Upper lobe of left lung (tissue), 4 donors: ENCODE results near the gene PDSS2.

Source experiments
- CTCF ChIP-seq, 6 experiments: fragments of 450-650 bp in 4 of 6; fragments of 200-600 bp in 2 of 6; sonication (generic) in 2 of 6; IDR thresholded peaks; one replicate each; pipeline ENCODE4 v1.5.1; 2016 to 2019; ENCODE audit warnings: antibody characterized with exemption in 6 of 6
- POLR2A ChIP-seq, 4 donors: fragments of 450-650 bp; IDR thresholded peaks; one replicate each; pipeline ENCODE4 v1.5.1; 2016 to 2017; ENCODE audit warnings: antibody characterized with exemption in 4 of 4, mild to moderate bottlenecking in 2 of 4
- POLR2AphosphoS5 ChIP-seq, 2 donors: sonication (generic); formaldehyde crosslinking; IDR thresholded peaks; one replicate each; pipeline ENCODE4 v1.5.1; 2017; ENCODE audit warnings: antibody characterized with exemption in 2 of 2

DNA sequence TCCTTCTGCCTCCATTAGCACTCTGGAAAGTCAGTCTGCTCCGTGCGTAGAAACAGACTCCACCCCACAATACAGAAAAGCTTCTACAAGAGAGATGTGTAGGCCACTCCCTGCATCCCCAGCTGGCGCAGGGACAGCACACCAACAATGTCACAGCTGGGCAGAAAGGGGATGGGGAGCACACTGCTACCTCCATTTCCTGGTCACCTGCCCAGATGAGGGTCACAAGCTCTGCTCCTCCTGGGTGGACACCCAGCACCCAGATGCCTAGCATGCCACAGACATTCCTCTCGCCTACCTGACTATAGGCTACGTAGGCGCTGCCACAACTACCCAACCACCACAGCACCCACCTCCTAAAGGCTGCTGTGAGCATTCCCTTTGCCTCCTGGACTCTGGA is 356.3 kb downstream of the PDSS2 start:
- TF ChIP-seq POLR2AphosphoS5 (IDR thresholded peaks at IDR 0.05) (no peak), CTCF (IDR thresholded peaks at IDR 0.05) (no peak), POLR2A (IDR thresholded peaks at IDR 0.05) (no peak)
